NCI-H446 (cell line): ENCODE measurements around the gene RBM20.
A peak's percentile ranks its signal among the peaks of the same experiment; 100 is the strongest.

Experiments
- DNase-seq, 2 experiments: peaks; one replicate each; lab custom pipeline; 2025; lab: John Stamatoyannopoulos, UW

The RBM20 gene

GRCh38 chr10:110679486-110680272 lies 35.5 kb downstream of the RBM20 start:
- DNase-seq = peak in 1 of 2 experiments; percentile 58

- no peak for DNase-seq
Observed at GRCh38 chr10:110680273-110681020, 36.3 kb downstream of the RBM20 start.

GRCh38 chr10:110681023-110681681 lies 37.0 kb downstream of the RBM20 start:
- no peak for DNase-seq

GRCh38 chr10:110682348-110682747 lies 38.2 kb downstream of the RBM20 start:
- no peak for DNase-seq

GRCh38 chr10:110684800-110685446 lies 40.8 kb downstream of the RBM20 start:
- DNase-seq = no peak

GRCh38 chr10:110686047-110686446 lies 41.9 kb downstream of the RBM20 start:
- DNase-seq = no peak

GRCh38 chr10:110686949-110687348 lies 42.8 kb downstream of the RBM20 start:
- no peak for DNase-seq

- DNase-seq = no peak
Observed at GRCh38 chr10:110687400-110687799, 43.3 kb downstream of the RBM20 start.

- no peak for DNase-seq
Observed at GRCh38 chr10:110691139-110691538, 47.0 kb downstream of the RBM20 start.

- no peak for DNase-seq
Observed at GRCh38 chr10:110694263-110694662, 50.1 kb downstream of the RBM20 start.

GRCh38 chr10:110694820-110695538 lies 50.8 kb downstream of the RBM20 start:
- DNase-seq = no peak

GRCh38 chr10:110695539-110695886 lies 51.4 kb downstream of the RBM20 start:
- DNase-seq = no peak

GRCh38 chr10:110696436-110696835 lies 52.3 kb downstream of the RBM20 start:
- no peak for DNase-seq

- DNase-seq = no peak
Observed at GRCh38 chr10:110698340-110698739, 54.2 kb downstream of the RBM20 start.

- DNase-seq = peak in 1 of 2 experiments; percentile 45
Observed at GRCh38 chr10:110698782-110699201, 54.7 kb downstream of the RBM20 start.

GRCh38 chr10:110699859-110700468 lies 55.8 kb downstream of the RBM20 start:
- peak in 1 of 2 experiments; percentile 3 for DNase-seq

- no peak for DNase-seq
Observed at GRCh38 chr10:110700947-110701616, 56.9 kb downstream of the RBM20 start.

- DNase-seq = no peak
Observed at GRCh38 chr10:110701617-110701971, 57.5 kb downstream of the RBM20 start.

- DNase-seq = no peak
Observed at GRCh38 chr10:110704070-110704469, 59.9 kb downstream of the RBM20 start.

- DNase-seq = no peak
Observed at GRCh38 chr10:110704906-110705476, 60.9 kb downstream of the RBM20 start.
